ENCODE measurements around the gene FEM1B. TPM values are rescaled to one million over a fixed set of nuclear protein-coding genes. Genes with fewer than 3 reads are reported as not detected.

The FEM1B gene
- total RNA-seq, 1 donor from 2014 or later, result 46.8 TPM

- DNase-seq (ENCODE audit: low read depth, low spot score), result no peak
These were observed 45.3 kb downstream of the FEM1B start for GRCh38 chr15:68322796-68323195.

GRCh38 chr15:68325726-68326125 is 48.2 kb downstream of the FEM1B start:
- no peak for DNase-seq (ENCODE audit: low read depth, low spot score)

- DNase-seq (ENCODE audit: low read depth, low spot score), result no peak
These were observed 49.3 kb downstream of the FEM1B start for GRCh38 chr15:68326711-68327354.

GRCh38 chr15:68328443-68328842 is 50.9 kb downstream of the FEM1B start:
- DNase-seq (ENCODE audit: low read depth, low spot score), result no peak

- DNase-seq (ENCODE audit: low read depth, low spot score), result no peak
These were observed 51.4 kb downstream of the FEM1B start for GRCh38 chr15:68328964-68329363.

GRCh38 chr15:68330416-68330815 is 52.9 kb downstream of the FEM1B start:
- DNase-seq (ENCODE audit: low read depth, low spot score), result no peak

GRCh38 chr15:68330901-68331300 is 53.4 kb downstream of the FEM1B start:
- no peak for DNase-seq (ENCODE audit: low read depth, low spot score)

GRCh38 chr15:68332266-68332665 is 54.7 kb downstream of the FEM1B start:
- no peak for DNase-seq (ENCODE audit: low read depth, low spot score)

- no peak for DNase-seq (ENCODE audit: low read depth, low spot score)
These were observed 56.4 kb downstream of the FEM1B start for GRCh38 chr15:68333775-68334470.

- no peak for DNase-seq (ENCODE audit: low read depth, low spot score)
These were observed 57.1 kb downstream of the FEM1B start for GRCh38 chr15:68334661-68335124.

- no peak for DNase-seq (ENCODE audit: low read depth, low spot score)
These were observed 57.7 kb downstream of the FEM1B start for GRCh38 chr15:68335251-68335650.

- DNase-seq (ENCODE audit: low read depth, low spot score), result no peak
These were observed 58.1 kb downstream of the FEM1B start for GRCh38 chr15:68335655-68336054.

GRCh38 chr15:68336516-68336915 is 59.0 kb downstream of the FEM1B start:
- DNase-seq (ENCODE audit: low read depth, low spot score), result no peak

- DNase-seq (ENCODE audit: low read depth, low spot score), result no peak
These were observed 60.3 kb downstream of the FEM1B start for GRCh38 chr15:68337826-68338225.

- no peak for DNase-seq (ENCODE audit: low read depth, low spot score)
These were observed 61.9 kb downstream of the FEM1B start for GRCh38 chr15:68339481-68339880.

GRCh38 chr15:68340726-68341671 is 63.5 kb downstream of the FEM1B start:
- no peak for DNase-seq (ENCODE audit: low read depth, low spot score)

- DNase-seq (ENCODE audit: low read depth, low spot score), result no peak
These were observed 64.5 kb downstream of the FEM1B start for GRCh38 chr15:68341760-68342725.

- no peak for DNase-seq (ENCODE audit: low read depth, low spot score)
These were observed 66.2 kb downstream of the FEM1B start for GRCh38 chr15:68343579-68344225.

- DNase-seq (ENCODE audit: low read depth, low spot score), result no peak
These were observed 67.1 kb downstream of the FEM1B start for GRCh38 chr15:68344600-68344999.

All from pulmonary artery endothelial cell (primary cell).